H1 (cell line): Measurements from ENCODE around the gene PNMA6E. TPM values are rescaled to one million over a fixed set of nuclear protein-coding genes. Genes with fewer than 3 reads are reported as not detected.

Source experiments
- CTCF ChIA-PET: fragments of 300-600 bp; sonication (Branson Sonifier 250); formaldehyde crosslinking; loops from one replicate; lab custom pipeline; 2021; ENCODE audit not compliant: partially characterized antibody; lab: Charles Lee
- POLR2A ChIA-PET: fragments of 300-600 bp; sonication (Branson Sonifier 250); formaldehyde crosslinking; loops from one replicate; lab custom pipeline; 2021; ENCODE audit warnings: inconsistent platforms; ENCODE audit not compliant: partially characterized antibody; lab: Charles Lee
- DNase-seq, 2 experiments: peaks; one replicate each; pipeline versions ENCODE4 v3.0.0 to v3.0.0-alpha.2; 2010 to 2022; ENCODE audit warnings: low spot score in 2 of 2, low read depth in 1 of 2, mixed read lengths in 1 of 2
- FAIRE-seq: peaks from 2 replicates; lab custom pipeline; 2011; peaks lifted over from hg19 to GRCh38; lab: Jason Lieb, UNC
- H2AFZ ChIP-seq: 2 replicates; pipeline ENCODE4 v1.8.1; 2012; ENCODE audit warnings: low read length, inconsistent platforms
- H2AK5ac ChIP-seq: 2 replicates; pipeline ENCODE4 v1.6.1; 2013; ENCODE audit warnings: low read depth, low read length
- H2BK120ac ChIP-seq: replicated peaks from 2 replicates; pipeline ENCODE3; 2013; ENCODE audit warnings: low read depth, low read length, inconsistent platforms
- H2BK12ac ChIP-seq: 2 replicates; pipeline ENCODE4 v1.6.1; 2013; ENCODE audit warnings: low read depth, low read length
- H2BK15ac ChIP-seq: 2 replicates; pipeline ENCODE4 v1.6.1; 2013; ENCODE audit warnings: low read length
- H2BK20ac ChIP-seq: 2 replicates; pipeline ENCODE4 v1.6.1; 2013; ENCODE audit warnings: low read length
- H2BK5ac ChIP-seq: 2 replicates; pipeline ENCODE4 v1.6.1; 2013; ENCODE audit warnings: low read depth, low read length
- H3K14ac ChIP-seq: 2 replicates; pipeline ENCODE4 v1.6.1; 2013; ENCODE audit warnings: inconsistent platforms; ENCODE audit not compliant: insufficient read length
- H3K18ac ChIP-seq: 2 replicates; pipeline ENCODE4 v1.6.1; 2013; ENCODE audit warnings: low read length; ENCODE audit errors: extremely low read depth
- H3K23ac ChIP-seq: 2 replicates; pipeline ENCODE4 v1.6.1; 2013; ENCODE audit warnings: inconsistent platforms; ENCODE audit not compliant: insufficient read length
- H3K23me2 ChIP-seq: 2 replicates; pipeline ENCODE4 v1.6.1; 2013; ENCODE audit warnings: low read depth, low read length
- H3K27ac ChIP-seq: 2 replicates; pipeline ENCODE4 v1.6.1; 2011; ENCODE audit warnings: low read depth, low read length, inconsistent platforms
- H3K27me3 ChIP-seq, 4 experiments: replicated peaks in 1 of 4; 1 replicate in 1 of 4; 2 replicates in 3 of 4; pipeline versions ENCODE4 v1.6.1 to v1.8.1; 2011 to 2013; ENCODE audit warnings: low read length in 3 of 4, mild to moderate bottlenecking in 3 of 4, inconsistent platforms in 2 of 4, mixed read lengths in 2 of 4, moderate library complexity in 1 of 4; ENCODE audit not compliant: control insufficient read depth in 3 of 4, insufficient read depth in 3 of 4; ENCODE audit errors: extremely low read depth in 1 of 4
- H3K36me3 ChIP-seq, 4 experiments: 2 replicates each; pipeline versions ENCODE4 v1.6.1 to v1.8.1; 2011 to 2013; ENCODE audit warnings: mild to moderate bottlenecking in 4 of 4, low read length in 3 of 4, moderate library complexity in 2 of 4, control low read depth in 1 of 4, inconsistent platforms in 1 of 4; ENCODE audit not compliant: insufficient read depth in 4 of 4, control insufficient read depth in 2 of 4
- H3K4ac ChIP-seq: replicated peaks from 2 replicates; pipeline ENCODE3; 2013; ENCODE audit warnings: low read length, low read depth, mixed read lengths, inconsistent platforms; ENCODE audit not compliant: insufficient read length
- H3K4me1 ChIP-seq, 4 experiments: replicated peaks in 1 of 4; 1 replicate in 1 of 4; 2 replicates in 3 of 4; pipeline versions ENCODE4 v1.6.1 to v1.8.1; 2011 to 2013; ENCODE audit warnings: low read length in 3 of 4, inconsistent platforms in 2 of 4, mixed read lengths in 1 of 4; ENCODE audit not compliant: insufficient read depth in 4 of 4, control insufficient read depth in 3 of 4
- H3K4me2 ChIP-seq, 2 experiments: 2 replicates each; pipeline versions ENCODE4 v1.6.1 to v1.8.1; 2011 to 2013; ENCODE audit warnings: low read depth in 2 of 2, low read length in 2 of 2, control low read depth in 1 of 2, inconsistent platforms in 1 of 2, mild to moderate bottlenecking in 1 of 2; ENCODE audit not compliant: insufficient read depth in 1 of 2
- H3K4me3 ChIP-seq, 4 experiments: fragments of 200-600, 300-600 bp in 1 of 4; sonication (generic), shearing (Covaris generic), sonication (Bioruptor Twin) in 1 of 4; 2 replicates each; pipeline versions ENCODE4 v1.5.1 to v1.8.1; 2011 to 2016; ENCODE audit warnings: low read length in 4 of 4, low read depth in 3 of 4, control low read depth in 2 of 4, inconsistent platforms in 2 of 4, mild to moderate bottlenecking in 2 of 4, mixed read lengths in 1 of 4, moderate library complexity in 1 of 4; ENCODE audit not compliant: insufficient read depth in 2 of 4; ENCODE audit errors: extremely low read depth in 1 of 4
- H3K56ac ChIP-seq: replicated peaks from 2 replicates; pipeline ENCODE3; 2013; ENCODE audit warnings: low read depth, mild to moderate bottlenecking, mixed read lengths, low read length, inconsistent platforms; ENCODE audit not compliant: insufficient read length
- H3K79me1 ChIP-seq: 2 replicates; pipeline ENCODE4 v1.6.1; 2013; ENCODE audit warnings: low read depth, low read length, control low read depth
- H3K79me2 ChIP-seq, 2 experiments: 2 replicates each; pipeline versions ENCODE4 v1.6.1 to v1.8.1; 2012 to 2013; ENCODE audit warnings: low read length in 2 of 2, mild to moderate bottlenecking in 2 of 2, inconsistent platforms in 1 of 2; ENCODE audit not compliant: insufficient read depth in 2 of 2, control insufficient read depth in 1 of 2
- H3K9ac ChIP-seq, 4 experiments: replicated peaks in 1 of 4; 1 replicate in 1 of 4; 2 replicates in 3 of 4; pipeline versions ENCODE4 v1.6.1 to v1.8.1; 2011 to 2013; ENCODE audit warnings: low read depth in 3 of 4, low read length in 3 of 4, control low read depth in 2 of 4, mild to moderate bottlenecking in 2 of 4, moderate library complexity in 2 of 4, inconsistent platforms in 1 of 4; ENCODE audit errors: extremely low read depth in 1 of 4
- H3K9me3 ChIP-seq, 2 experiments: 2 replicates each; pipeline versions ENCODE4 v1.6.1 to v1.8.1; 2012 to 2013; ENCODE audit warnings: mild to moderate bottlenecking in 2 of 2, moderate library complexity in 2 of 2, control low read depth in 1 of 2, inconsistent platforms in 1 of 2, low read depth in 1 of 2, low read length in 1 of 2, mixed read lengths in 1 of 2; ENCODE audit not compliant: insufficient read depth in 2 of 2
- H4K20me1 ChIP-seq, 2 experiments: replicated peaks in 1 of 2; 2 replicates each; pipeline versions ENCODE3 to v1.8.1; 2011 to 2013; ENCODE audit warnings: inconsistent platforms in 2 of 2, low read length in 2 of 2, mild to moderate bottlenecking in 1 of 2; ENCODE audit not compliant: insufficient read depth in 2 of 2, control insufficient read depth in 1 of 2
- H4K5ac ChIP-seq: 2 replicates; pipeline ENCODE4 v1.6.1; 2013; ENCODE audit warnings: low read length, low read depth, mixed read lengths, inconsistent platforms; ENCODE audit not compliant: insufficient read length
- H4K8ac ChIP-seq: 2 replicates; pipeline ENCODE4 v1.8.0; 2013; ENCODE audit warnings: mild to moderate bottlenecking, moderate library complexity, low read length, inconsistent platforms; ENCODE audit not compliant: insufficient read depth; ENCODE audit errors: extremely low read depth
- H4K91ac ChIP-seq: replicated peaks from 2 replicates; pipeline ENCODE3; 2013; ENCODE audit warnings: low read length, mixed read lengths, inconsistent platforms; ENCODE audit not compliant: insufficient read length
- BCL11A ChIP-seq, 2 experiments: IDR thresholded peaks; one replicate each; pipeline ENCODE4 v1.6.1; 2011; ENCODE audit warnings: low read depth in 2 of 2, low read length in 2 of 2, mild to moderate bottlenecking in 2 of 2
- CHD1 ChIP-seq: IDR thresholded peaks from 2 replicates; pipeline ENCODE4 v1.6.1; 2012; ENCODE audit warnings: low read depth, low read length, improper control_type of control experiment
- EGR1 ChIP-seq: IDR thresholded peaks from 2 replicates; pipeline ENCODE4 v1.6.1; 2011; ENCODE audit warnings: low read depth, low read length, borderline replicate concordance
- JUND ChIP-seq: IDR thresholded peaks from 2 replicates; pipeline ENCODE4 v1.6.1; 2011; ENCODE audit warnings: mild to moderate bottlenecking, improper control_type of control experiment, low read length
- MAFK ChIP-seq: IDR thresholded peaks from 2 replicates; pipeline ENCODE4 v1.6.1; 2012; ENCODE audit warnings: low read depth, mild to moderate bottlenecking, improper control_type of control experiment, low read length
- NRF1 ChIP-seq: IDR thresholded peaks from 2 replicates; pipeline ENCODE4 v1.6.1; 2011; ENCODE audit warnings: mild to moderate bottlenecking, low read depth, low read length, improper control_type of control experiment
- POLR2AphosphoS5 ChIP-seq: IDR thresholded peaks from 2 replicates; pipeline ENCODE4 v1.6.1; 2011; ENCODE audit warnings: low read depth, low read length
- RBBP5 ChIP-seq: IDR thresholded peaks from 2 replicates; pipeline ENCODE4 v1.7.1; 2012; ENCODE audit warnings: low read depth, mild to moderate bottlenecking, inconsistent platforms, low read length, moderate library complexity, borderline replicate concordance
- RFX5 ChIP-seq: IDR thresholded peaks from 2 replicates; pipeline ENCODE4 v1.6.1; 2011; ENCODE audit warnings: low read depth, low read length, improper control_type of control experiment, borderline replicate concordance
- SIX5 ChIP-seq: IDR thresholded peaks from 2 replicates; pipeline ENCODE4 v1.6.1; 2011; ENCODE audit warnings: mild to moderate bottlenecking, low read depth, low read length
- SRF ChIP-seq: IDR thresholded peaks from 2 replicates; pipeline ENCODE4 v1.6.1; 2011; ENCODE audit warnings: mild to moderate bottlenecking, low read depth, low read length, moderate library complexity
- SUZ12 ChIP-seq: fragments of 200-600 bp; sonication (generic); IDR thresholded peaks from 2 replicates; pipeline ENCODE4 v1.6.1; 2012; ENCODE audit warnings: mild to moderate bottlenecking, inconsistent platforms, low read length, moderate library complexity, mixed read lengths
- USF2 ChIP-seq: IDR thresholded peaks from 2 replicates; pipeline ENCODE4 v1.6.1; 2011; ENCODE audit warnings: low read length, improper control_type of control experiment
- WGBS, 2 experiments: shearing (Covaris generic) in 1 of 2; methylation state at CpG; one replicate each; pipeline versions ENCODE4 v1.1.6 to v1.1.7; 2013 to 2015; ENCODE audit warnings: low lambda C conversion rate in 2 of 2, mixed read lengths in 2 of 2, inconsistent platforms in 1 of 2, low coverage in 1 of 2, missing lambda C conversion rate in 1 of 2; ENCODE audit not compliant: insufficient replicate concordance in 2 of 2, insufficient coverage in 1 of 2, insufficient read length in 1 of 2; ENCODE audit errors: extremely low coverage in 1 of 2, missing lambda C conversion rate in 1 of 2; 5-methylcytosine and 5-hydroxymethylcytosine counted together
- polyA plus RNA-seq, 7 experiments: library from polyadenylated mRNA; depleted of rRNA in 3 of 7; stranded (reverse) in 5 of 7; unstranded in 2 of 7; fragments of >200 nt in 5 of 7; fragments of 200-250 nt in 2 of 7; gene quantifications; 1 replicate in 5 of 7; 2 replicates in 1 of 7; 4 replicates in 1 of 7; pipeline versions ENCODE4 v1.2.1 to v1.2.3, GENCODE V29; 2011 to 2013; ENCODE audit warnings: missing spikeins in 2 of 7, mixed read lengths in 2 of 7
- total RNA-seq: library from RNA; stranded (reverse); fragmentation: NEBNext Ultra II Directional; extraction: Animal tissue kit (Norgen Biotek cat#: 25700); gene quantifications from 2 replicates; pipeline ENCODE4 v1.2.1, GENCODE V29; 2021

Gene PNMA6E
- total and polyA plus RNA-seq, 2 of the 8 experiments (the other 6 are each of a cell fraction or from before 2014, with no cell fraction given): not detected

GRCh38 chrX:153423652-153424051 is 22.5 kb upstream of the PNMA6E start:
- no peak for DNase-seq
- no peak overlapping the region for H3K4ac ChIP-seq
- no peak overlapping the region for H2BK12ac ChIP-seq
- H2BK20ac ChIP-seq: no peak overlapping the region
- no peak overlapping the region for H3K18ac ChIP-seq
- H3K79me1 ChIP-seq: no peaks in the 10 kb centered on the region
- ChIA-PET POLR2A (no interaction called here), CTCF (interaction anchor here (1.2 to 1.6 kb wide), 3 partner anchors 11 to 391 kb away, joined by 3 to 5 read pairs (median 5); no protein-coding TSS in a partner anchor)
- H4K8ac ChIP-seq: no peak overlapping the region
- H2BK120ac ChIP-seq: no peak overlapping the region
- H3K14ac ChIP-seq: no peak overlapping the region
- H4K20me1 ChIP-seq: no peaks in the 10 kb centered on the region
- no peak overlapping the region for H3K56ac ChIP-seq
- TF ChIP-seq CHD1 (no peak), SIX5 (no peak), RFX5 (no peak), RBBP5 (no peak), SUZ12 (no peak), MAFK (no peak), EGR1 (no peak), USF2 (no peak), SRF (no peak), NRF1 (no peak), BCL11A (IDR thresholded peaks at IDR 0.05; ENCODE audit: low read depth in 2 of 2, low read length in 2 of 2) (no peak), POLR2AphosphoS5 (no peak), JUND (no peak)
- H3K79me2 ChIP-seq: no peaks in the 10 kb centered on the region
- no peak overlapping the region for H3K4me3 ChIP-seq
- H4K5ac ChIP-seq: no peak overlapping the region
- no peak overlapping the region for H3K27ac ChIP-seq
- H3K36me3 ChIP-seq: no peaks in the 10 kb centered on the region
- no peak overlapping the region for H3K9ac ChIP-seq
- no peaks in the 10 kb centered on the region for H3K23me2 ChIP-seq
- no peaks in the 10 kb centered on the region for H3K9me3 ChIP-seq
- H3K27me3 ChIP-seq: no peaks in the 10 kb centered on the region
- H2AFZ ChIP-seq: no peak overlapping the region
- no peak overlapping the region for H4K91ac ChIP-seq
- no peak overlapping the region for H3K4me2 ChIP-seq
- no peak overlapping the region for H2BK5ac ChIP-seq
- WGBS, 2 experiments: 84% methylated on average over 8 of the region's 8 CpGs; no CpG with 5 or more reads in 1 of the 2 experiments
- no peak overlapping the region for H2AK5ac ChIP-seq
- no peak overlapping the region for H2BK15ac ChIP-seq
- no peak for FAIRE-seq
- 0 out of 7 replicates have a peak, but pooled peaks cover 0 to 2% (median 0%) of the 10 kb centered on the region in 4 experiments for H3K4me1 ChIP-seq
- no peak overlapping the region for H3K23ac ChIP-seq
